ENCODE results near the gene CNPY4.

Gene CNPY4

DNA sequence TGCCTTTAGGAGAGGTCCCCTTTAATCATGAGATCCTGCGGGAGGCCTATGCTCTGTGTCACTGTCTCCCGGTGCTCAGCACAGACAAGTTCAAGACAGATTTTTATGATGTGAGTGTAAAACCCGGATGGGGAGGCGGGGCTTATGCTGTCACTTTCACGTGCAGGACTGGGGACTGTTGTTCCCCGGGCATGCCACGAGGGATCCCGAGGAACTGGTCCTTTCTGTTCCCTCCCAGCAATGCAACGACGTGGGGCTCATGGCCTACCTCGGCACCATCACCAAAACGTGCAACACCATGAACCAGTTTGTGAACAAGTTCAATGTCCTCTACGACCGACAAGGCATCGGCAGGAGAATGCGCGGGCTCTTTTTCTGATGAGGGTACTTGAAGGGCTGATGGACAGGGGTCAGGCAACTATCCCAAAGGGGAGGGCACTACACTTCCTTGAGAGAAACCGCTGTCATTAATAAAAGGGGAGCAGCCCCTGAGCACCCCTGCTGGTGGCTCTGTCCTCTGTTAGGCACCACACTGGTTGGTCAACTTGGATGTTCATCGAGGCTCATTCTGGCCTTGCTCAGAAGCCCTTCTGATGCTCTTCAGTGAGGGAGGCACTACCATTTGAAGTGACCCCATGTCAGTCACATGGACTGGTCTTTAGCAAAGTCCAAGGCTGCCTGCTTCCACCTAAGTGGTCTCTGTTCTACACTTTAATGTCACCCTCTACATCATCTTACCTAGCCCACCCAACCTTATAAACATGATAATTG is 27.8 kb upstream of the CNPY4 start:
- no peak for DNase-seq (ENCODE audit: low spot score)

DNA sequence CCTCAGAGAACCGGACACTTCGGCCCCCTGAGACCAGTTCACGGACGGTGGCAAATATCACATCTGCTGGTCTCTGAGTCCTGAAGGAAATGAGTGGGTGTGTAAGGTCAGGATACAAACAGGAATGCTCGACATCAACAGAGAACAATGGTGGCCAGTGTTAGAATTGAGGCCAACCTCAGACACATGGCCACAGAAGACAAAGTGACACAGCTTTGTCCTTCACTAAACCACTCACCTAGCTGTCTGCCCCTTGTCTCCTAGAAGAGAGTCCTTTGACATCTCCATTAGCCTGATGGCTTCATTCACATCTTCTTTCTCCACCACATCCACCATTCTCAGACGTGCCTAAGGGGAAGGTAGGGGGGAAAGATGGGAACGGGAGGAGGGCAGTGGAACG is 26.4 kb upstream of the CNPY4 start:
- peak; percentile 62 for DNase-seq (ENCODE audit: low spot score)

DNA sequence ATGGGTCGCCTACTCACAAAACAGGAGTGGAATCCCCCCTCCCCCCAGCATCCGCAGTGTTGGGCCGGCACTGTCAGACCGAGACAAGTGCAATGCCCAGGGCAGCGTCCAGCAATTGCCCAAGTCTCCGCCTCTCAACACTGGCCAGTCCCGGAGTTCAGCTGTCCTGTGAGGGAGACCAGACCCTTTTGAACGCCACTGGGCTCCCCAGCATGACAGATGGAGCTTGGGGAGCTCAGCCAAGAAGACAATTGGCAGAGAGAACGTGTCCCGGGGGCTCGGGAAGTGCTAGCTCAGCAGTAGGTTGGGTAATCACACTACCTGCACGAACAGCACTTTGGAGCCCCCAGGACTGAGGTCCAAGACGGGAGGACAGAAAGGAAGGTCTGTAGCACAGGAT is 25.9 kb upstream of the CNPY4 start:
- no peak for DNase-seq (ENCODE audit: low spot score)

DNA sequence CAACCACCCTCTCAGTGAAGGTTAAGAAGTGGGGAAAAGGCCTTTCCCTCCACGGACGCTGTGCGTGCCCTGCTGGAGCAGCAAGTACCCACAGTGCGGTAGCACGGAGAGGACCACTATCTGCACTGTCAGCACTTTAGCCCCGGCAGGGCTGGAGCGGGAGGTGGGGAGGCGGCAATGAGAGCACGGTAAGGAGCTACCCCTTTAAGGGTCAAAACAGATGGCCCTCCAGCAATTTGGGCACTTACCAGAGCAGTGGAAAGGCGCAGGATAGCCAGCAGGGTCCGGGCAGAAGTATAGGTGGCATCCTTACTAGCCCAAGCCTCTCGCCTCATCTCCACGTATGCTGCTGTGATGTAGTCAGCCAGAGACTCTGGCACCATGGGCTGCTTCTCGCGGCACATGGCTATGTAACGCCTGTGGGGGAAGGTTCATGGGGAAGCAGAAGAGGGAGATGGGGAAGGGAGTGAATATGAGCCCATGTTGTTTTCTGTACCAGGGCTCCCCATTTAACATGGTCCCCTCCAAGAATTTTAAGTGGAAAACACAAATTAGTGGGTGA is 25.4 kb upstream of the CNPY4 start:
- DNase-seq (ENCODE audit: low spot score): no peak

DNA sequence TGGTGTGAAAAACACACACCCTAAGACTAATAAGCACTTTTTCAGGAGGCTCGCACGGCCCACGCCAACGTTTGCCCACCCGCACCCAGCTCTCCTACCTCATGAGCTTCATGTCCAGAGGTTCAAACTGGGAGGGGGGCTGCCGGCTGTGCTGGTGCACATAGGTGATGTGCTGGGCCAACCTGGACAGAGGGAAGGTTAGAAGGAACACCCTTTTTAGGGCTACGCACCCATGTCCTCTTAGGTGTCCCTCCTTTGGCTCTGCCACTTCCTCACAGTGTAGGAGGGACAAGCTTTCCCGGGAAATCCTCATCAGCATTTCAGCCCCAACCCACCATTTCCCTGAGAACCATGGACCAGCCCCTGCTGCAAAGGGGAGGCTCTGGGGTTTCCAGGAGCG is 24.1 kb upstream of the CNPY4 start:
- DNase-seq (ENCODE audit: low spot score): no peak

DNA sequence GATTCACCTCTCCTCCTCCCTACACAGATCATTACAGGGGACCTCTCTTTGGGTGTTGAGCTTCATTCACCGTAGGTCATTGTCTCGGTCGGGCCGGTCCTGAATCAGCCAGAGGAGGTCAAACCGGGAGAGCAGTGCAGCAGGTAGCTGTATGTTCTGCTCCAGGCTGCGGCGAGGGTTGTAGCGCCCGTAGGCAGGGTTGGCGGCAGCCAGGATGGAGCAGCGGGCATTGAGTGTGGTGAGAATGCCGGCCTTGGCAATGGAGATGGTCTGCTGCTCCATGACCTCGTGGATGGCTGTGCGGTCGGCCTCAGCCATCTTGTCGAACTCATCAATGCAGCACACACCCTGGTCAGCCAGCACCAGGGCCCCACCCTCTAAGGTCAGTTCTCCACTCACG is 23.7 kb upstream of the CNPY4 start:
- DNase-seq (ENCODE audit: low spot score): no peak

DNA sequence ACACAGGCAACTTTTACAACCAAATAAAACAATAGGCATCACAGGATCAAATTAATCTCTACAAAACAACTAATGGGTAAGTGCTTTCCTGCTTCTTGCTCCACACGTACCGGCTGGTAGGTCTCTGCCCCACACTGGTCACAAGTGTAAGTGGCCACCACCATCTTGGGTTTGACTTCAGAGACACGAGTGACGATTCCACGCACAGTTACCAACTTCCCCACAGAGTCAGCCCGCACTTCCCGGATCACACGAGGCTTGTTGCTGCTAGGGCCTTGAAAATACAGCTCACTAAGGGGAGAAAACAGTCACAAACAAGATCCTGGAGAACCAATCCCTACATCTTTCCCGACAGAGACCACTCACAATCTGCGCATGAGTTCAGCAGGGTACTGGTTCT is 20.5 kb upstream of the CNPY4 start:
- DNase-seq (ENCODE audit: low spot score): no peak

DNA sequence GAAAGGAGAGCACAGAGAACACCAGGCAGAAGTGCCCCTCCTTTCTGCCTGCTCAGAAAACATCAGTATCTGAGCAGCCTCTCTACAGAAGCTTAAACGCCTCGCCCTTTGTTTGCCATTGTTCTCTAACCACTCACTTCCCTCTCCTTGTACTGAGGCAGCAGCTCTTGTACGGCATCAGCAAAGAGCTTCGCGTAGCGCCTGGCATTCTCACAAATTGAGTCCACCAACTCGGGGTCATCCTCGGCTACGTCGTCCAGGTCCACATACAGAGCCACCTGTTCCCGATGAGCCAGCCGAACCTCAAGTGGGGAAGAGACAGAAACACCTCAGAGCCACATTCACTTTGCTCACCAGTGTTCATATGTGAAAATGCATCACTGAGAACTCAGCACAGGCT is 20.0 kb upstream of the CNPY4 start:
- DNase-seq (ENCODE audit: low spot score): no peak

DNA sequence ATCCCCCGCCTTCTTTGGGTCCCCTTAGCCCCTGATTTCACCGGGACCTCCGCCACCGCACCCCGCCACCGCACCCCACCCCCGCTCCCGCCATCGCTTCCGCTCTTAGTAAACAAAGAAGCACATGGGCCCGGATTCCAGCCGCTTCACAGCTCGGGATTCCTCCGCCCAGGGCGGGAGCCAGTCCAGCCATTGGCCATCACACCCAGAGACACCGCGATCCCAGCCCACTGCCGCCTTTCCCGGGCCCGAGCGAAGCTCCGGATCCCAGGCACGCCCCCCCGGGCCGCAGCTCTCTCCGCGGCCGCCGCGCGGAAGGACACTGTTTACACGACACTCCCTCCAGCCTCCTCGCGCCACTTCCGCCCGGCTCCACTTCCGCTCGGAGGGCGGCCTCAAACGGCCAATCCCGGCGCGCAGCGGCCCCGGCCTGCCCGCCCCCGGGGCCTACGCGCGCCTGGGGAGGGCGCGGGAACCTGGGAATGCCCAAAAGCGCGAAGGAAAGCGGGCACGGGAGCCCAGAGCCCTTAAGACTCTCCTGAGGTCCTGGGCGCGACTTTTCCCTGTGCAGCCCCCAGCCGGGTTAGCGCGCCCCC is 18.9 kb upstream of the CNPY4 start:
- DNase-seq (ENCODE audit: low spot score): peak; percentile 98

DNA sequence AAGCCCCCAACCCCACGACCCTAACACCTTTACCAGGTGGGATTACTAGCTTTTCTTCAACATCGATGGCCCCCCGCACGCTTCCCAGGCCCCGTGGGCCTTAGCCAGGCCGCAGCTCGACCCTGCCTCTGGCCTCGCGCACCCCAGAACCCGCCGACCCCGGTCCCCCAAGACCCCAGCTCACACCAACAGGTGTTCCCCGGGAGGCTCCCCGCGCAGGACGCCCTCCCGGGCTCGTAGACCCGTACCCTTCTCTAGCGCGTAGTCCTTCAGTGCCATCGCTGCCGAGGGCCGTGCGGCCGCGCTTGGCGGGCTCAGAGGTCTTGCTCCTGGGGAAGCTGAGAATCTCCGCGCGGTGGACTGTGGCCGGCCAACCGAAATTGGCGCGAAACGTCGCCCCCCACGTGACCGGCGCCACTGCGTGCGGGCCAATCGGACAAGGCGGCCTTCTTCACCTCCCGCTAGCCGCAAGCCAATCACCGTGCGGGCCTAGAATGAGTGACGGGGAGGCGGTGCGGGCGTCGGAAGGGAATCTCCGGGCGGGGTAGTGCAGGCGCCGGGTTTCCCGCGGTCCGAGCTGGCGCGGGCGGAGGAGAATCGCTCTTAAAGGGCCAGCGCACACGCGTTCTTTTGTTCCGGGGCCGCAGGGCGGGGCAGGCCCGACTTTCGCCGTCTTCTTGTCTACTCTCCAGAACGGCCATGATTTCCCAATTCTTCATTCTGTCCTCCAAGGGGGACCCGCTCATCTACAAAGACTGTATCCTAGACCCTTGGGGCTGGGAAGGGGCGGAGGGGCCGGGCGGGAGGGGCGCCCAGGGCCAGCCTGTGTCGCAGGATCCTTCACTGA is 18.2 kb upstream of the CNPY4 start, which contains the start of the genes AP4M1 and MCM7:
Gene AP4M1, plus strand, starts transcription at position 628 of the 847 bp plus-strand sequence. Its CDS starts 72 bp downstream, at position 700.
Gene MCM7, minus strand, starts transcription at position 382 of the 847 bp plus-strand sequence. Its CDS starts 103 bp downstream, at position 279.
- DNase-seq (ENCODE audit: low spot score): peak; percentile 100

DNA sequence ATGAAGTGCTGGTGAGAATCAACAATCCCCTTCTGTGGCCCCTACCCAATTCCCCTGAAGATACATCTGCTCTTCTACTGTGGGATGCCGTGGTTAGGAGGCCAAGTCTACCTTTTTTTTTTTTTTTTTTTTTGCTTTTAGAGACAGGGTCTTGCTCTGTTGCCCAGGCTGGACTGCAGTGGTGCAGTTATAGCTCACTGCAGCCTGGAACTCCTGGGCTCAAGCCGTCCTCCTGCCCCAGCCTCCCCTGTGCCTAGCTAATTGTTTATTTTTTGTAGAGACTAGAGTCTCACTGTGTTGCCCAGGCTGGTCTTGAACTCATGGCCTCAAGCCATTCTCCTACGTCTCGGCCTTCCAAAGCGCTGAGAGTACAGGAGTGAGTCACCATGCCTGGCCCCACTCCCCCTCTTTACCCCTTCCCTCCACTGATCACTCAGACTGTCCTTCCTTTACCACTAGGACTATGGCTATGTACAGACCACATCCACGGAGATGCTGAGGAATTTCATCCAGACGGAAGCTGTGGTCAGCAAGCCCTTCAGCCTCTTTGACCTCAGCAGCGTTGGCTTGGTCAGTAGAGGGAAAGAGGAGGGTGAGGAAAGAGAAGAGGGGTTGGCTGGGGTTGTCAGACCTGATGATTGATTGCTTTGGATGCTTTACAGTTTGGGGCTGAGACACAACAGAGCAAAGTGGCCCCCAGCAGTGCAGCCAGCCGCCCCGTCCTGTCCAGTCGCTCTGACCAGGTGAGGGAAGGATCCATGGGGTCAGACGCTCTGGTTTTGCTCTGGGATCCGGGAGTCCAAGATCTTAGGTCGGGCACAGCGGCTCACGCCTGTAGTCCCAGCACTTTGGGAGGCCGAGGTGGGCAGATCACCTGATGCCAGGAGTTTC is 16.2 kb upstream of the CNPY4 start:
- DNase-seq (ENCODE audit: low spot score): peak; percentile 78

DNA sequence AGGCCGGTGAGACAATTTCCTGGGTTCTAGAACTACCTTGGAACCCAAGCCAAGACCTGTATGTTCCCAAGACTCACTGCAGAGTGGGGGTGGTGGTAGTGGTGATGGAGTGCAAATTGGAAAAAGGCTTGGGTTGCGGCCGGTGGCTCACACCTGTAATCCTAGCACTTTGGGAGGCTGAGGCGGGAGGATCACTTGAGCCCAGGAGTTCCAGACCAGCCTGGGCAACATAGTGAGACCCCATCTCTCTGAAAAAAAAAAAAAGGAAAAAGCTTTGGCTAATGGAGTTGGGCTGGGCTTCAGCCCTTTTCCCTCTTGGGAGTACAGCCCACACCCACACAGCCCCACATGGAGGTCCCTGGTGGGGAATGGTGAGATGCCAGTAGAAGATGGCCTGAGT is 13.9 kb upstream of the CNPY4 start:
- DNase-seq (ENCODE audit: low spot score): no peak

DNA sequence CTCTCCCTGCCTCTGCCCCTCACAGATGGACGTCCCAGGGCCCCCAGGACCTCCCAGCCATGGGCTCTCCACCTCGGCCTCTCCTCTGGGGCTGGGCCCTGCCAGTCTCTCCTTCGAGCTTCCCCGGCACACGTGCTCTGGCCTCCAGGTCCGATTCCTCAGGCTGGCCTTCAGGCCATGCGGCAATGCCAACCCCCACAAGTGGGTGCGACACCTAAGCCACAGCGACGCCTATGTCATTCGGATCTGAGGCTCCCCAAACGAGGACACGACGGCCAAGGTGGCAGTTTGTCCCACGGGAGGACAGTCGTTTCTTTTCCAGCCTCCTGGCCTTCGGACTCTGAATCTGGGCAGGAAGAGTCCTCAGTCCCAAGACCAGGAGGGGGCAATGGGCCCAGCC is 12.8 kb upstream of the CNPY4 start:
- no peak for DNase-seq (ENCODE audit: low spot score)

DNA sequence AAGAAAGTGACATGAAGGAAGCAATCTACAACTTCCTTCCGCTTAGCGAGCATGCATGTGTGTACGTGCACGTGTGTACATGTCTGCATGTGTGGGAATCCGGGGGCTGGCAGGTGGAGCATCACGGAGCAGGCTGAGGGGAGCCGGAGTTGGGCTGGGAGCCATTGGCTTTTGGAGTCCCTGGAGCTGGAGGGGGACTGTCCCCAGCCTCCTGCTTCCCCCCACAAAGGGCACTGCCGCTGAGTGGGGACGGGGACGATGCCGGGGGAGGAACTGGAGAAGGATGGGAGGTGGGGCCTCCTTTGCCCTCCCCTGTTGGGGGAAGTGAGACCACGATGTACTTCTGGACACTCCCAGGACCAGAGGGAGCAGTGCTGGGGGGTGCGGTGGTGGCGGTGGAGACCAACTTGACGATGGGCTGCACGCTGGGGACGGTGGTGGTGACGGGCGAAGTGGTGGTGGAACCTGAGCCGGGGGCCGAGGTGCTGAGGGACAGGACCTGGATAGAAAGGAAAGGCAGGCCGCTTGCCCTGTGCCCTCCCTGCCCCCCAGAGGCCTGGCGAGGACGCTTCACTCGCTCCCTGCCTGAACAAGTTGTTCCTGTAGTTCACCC is 12.2 kb upstream of the CNPY4 start:
- no peak for DNase-seq (ENCODE audit: low spot score)

DNA sequence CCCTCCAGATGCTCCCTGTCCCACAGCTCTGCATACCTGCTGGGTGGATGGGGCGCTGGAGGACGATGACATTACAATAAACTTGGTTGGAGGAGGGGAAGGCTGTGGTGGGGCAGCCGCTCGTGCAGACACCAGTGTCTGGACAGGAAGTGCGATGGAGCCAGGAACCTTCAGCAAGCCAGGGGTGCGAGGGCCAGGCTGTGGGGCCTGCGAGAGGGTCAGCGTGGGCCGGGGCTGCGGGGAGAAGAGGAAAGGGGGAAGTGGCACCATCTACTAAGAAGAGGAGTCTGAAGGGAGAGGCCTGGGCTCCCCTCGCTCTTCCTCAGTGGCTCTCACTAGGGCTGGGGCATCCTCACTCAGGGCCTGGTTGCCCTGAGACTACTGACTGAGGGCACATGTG is 11.5 kb upstream of the CNPY4 start:
- DNase-seq (ENCODE audit: low spot score): no peak

DNA sequence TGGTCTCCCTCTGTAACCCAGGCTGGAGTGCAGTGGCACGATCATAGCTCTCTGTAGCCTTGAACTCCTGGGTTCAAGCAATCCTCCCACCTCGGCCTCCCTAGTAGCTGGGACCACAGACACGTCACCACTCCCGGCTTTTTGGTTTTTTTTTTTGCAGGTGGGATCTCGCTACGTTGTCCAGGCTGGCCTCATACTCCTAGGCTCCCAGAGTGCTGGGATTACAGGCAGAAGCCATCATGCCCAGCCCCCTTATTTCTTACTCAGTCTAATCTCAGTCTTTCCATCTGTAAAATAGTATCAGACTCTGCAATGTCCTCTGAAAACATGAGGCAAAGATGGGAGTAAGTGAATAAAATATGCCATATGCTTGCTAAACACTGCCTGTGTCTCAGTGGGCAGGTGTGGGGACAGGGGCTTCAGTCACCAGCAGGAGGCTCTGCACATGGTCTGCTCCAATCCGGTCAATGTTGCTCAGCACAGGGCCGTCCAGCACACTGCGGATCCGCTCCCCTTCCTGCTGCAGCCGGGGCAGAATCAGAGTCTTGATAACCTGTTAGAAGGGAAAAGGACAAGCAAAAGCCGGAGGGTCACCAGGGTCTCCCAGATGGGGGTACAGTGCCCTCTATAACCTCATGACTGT is 9.8 kb upstream of the CNPY4 start:
- DNase-seq (ENCODE audit: low spot score): no peak

DNA sequence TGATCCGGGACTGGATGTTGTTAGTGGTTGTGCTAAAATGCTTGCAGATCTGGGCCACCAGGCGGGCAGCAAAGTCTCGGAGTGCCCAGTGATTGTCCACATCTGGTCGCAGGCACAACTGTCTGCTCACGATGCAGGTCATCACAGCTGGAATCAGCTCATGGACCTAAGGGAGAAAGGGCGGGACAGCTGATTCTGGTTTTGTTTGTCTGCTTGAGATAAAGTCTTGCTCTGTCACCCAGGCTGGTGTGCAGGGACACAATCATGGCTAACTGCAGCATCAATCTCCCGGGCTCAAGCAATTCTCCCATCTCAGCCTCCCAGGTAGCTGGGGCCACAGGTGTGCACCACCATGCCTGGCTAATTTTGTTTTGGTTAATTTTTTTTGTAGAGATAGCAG is 8.3 kb upstream of the CNPY4 start:
- DNase-seq (ENCODE audit: low spot score): no peak

DNA sequence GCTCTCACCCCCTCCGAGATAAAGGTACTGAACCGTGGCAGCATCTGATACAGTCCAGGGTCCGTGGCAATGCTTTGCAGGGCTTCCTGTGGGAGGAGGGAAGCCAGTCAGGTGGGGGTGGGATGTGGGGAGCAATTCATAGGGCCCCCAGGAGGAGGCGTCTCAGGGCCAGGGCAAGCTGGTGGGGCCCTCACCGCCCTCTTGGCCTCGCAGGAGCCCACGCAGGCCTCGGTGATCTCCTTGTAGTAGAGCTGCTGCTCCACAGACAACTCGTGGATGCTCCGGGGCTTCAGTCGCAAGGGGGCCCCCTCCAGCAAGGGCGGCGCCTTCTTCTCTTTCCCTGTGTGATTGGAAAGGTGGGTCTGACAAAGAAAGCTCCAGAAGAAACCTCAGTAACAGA is 7.5 kb upstream of the CNPY4 start:
- no peak for DNase-seq (ENCODE audit: low spot score)

DNA sequence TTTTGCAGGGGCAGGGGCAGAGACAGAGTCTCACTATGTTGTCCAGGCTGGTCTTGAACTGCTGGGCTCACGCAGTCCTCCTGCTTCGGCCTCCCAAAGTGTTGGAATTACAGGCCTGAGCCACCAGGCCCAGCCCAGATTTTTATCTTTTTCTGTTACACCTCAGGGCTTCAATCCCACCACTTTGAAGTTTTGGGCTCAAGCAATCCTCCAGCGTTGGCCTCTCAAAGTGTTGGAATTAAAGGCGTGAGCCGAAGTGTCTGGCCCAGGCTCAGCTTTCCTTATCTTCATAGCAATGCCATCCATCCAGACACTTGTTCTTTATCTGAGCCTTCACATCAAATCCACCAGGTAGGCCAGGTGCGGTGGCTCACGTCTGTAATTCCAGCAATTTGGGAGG is 4.4 kb upstream of the CNPY4 start:
- DNase-seq (ENCODE audit: low spot score): no peak

DNA sequence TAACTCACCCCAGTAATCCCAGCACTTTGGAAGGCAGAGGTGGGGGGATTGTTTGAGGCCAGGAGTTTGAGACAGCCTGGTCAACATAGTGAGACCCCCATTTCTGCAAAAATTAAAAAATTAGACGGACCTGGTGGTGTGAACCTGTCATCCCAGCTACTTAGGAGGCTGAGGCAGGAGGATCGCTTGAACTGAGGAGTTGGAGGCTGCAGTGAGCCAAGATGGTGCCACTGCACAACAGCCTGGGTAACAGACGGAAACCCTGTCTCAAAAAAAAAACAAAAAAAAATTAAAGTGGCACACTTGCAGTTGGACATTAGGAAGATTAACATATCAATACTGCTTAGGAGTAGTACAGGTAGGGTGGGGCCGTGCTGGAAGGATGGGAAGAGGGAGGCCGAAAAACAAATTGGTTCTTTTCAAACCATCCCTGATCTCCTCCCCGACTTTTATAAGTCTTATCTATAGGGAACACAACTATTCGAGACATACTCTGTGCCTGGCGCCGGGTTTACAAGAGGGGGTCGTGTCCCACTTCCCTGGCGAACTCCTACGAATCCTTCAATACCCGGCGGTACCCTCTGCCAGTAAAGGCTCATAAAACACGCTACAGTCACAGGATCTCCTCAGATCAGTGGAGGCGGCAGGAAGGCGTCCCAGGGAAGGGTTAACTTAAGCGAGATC is 904 bp upstream of the CNPY4 start:
- DNase-seq (ENCODE audit: low spot score): peak; percentile 75
